Neural progenitor cell (in vitro differentiated cells): ENCODE measurements around the gene ATP6V0D1.

Experiments used
- CTCF ChIP-seq: fragments of 200-600 bp; sonication (generic); IDR thresholded peaks from 2 replicates; pipeline ENCODE4 v1.5.1; 2017; ENCODE audit warnings: antibody characterized with exemption, mild to moderate bottlenecking
- EZH2 ChIP-seq: fragments of 200-600 bp; sonication (generic); IDR thresholded peaks from 2 replicates; pipeline ENCODE4 v1.6.1; 2017; ENCODE audit warnings: antibody characterized with exemption, mild to moderate bottlenecking, moderate library complexity

- TF ChIP-seq EZH2: no peak
- TF ChIP-seq CTCF: no peak
Measured at GRCh38 chr16:67396159-67397035, 84.6 kb downstream of the ATP6V0D1 start.
